Eye (tissue), 1 donor: Measurements from ENCODE around the gene RAPGEF1.

ENCODE experiments used
- DNase-seq: peaks from one replicate; pipeline ENCODE4 v3.0.0-alpha.2; 2015

RAPGEF1 gene

GRCh38 chr9:131621551-131622358 is 118.1 kb downstream of the RAPGEF1 start:
- DNase-seq, result no peak

DNA sequence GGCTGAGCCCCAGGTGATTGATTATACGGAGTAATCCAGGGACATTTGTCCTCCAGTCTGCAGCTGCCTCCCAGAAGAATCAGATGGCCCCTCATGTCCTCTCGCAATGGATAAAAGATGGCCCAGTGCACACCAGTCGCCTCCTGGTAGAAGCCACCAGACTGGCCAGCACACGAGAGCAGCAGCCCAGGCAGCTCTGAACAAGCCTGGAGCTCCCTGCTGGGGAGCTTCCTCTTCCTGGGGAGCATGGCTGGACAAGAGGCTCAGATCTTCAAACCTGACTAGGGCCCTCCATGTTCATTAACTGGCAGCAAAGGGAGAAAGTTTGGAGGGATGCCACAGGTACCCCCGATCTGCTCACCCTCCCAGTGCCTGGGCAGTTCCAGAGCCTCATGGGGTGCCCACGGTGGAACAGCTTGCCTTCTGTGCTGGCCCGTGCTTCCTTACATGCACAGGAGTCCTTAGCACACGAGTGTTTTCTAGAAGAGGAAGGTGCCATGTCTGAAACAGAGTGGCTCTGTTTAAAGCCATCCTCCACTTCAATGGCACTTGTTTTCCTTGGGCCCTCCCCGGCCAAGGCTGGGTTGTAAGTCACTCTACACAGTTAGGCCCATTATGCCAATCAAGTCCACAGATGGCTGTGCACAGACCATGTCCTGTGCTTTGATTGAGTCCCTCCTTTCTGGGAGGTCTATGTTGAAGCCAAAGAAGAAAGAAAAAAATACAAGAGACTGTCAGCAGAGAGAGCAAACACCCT is 118.9 kb downstream of the RAPGEF1 start:
- DNase-seq, result no peak

GRCh38 chr9:131619680-131620079 is 120.2 kb downstream of the RAPGEF1 start:
- no peak for DNase-seq

GRCh38 chr9:131618785-131619184 is 121.1 kb downstream of the RAPGEF1 start:
- DNase-seq, result no peak

DNA sequence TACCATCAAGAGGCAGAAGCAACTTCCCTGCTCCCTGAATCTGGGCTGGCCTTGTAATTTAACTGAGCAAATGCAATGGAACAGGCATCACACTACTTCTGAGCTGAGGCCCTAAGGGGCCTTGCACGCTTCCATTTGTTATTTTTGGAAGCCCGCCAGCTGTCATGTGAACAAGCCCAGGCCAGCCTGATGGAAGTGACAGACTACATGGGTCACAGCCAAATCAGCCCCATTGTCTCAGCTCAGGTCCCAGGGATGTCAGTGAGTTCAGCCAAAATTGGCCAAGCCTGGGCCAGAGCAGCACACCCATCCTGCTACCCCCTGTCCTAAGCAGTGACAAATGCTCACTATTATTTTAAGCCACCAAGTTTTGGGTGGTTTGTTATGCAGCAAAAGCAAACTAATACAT is 121.8 kb downstream of the RAPGEF1 start:
- no peak for DNase-seq

GRCh38 chr9:131617611-131618010 is 122.3 kb downstream of the RAPGEF1 start:
- DNase-seq, result no peak

- no peak for DNase-seq
Observed at GRCh38 chr9:131616983-131617604, 122.8 kb downstream of the RAPGEF1 start.

- no peak for DNase-seq
Observed at GRCh38 chr9:131614340-131614915, 125.4 kb downstream of the RAPGEF1 start.

DNA sequence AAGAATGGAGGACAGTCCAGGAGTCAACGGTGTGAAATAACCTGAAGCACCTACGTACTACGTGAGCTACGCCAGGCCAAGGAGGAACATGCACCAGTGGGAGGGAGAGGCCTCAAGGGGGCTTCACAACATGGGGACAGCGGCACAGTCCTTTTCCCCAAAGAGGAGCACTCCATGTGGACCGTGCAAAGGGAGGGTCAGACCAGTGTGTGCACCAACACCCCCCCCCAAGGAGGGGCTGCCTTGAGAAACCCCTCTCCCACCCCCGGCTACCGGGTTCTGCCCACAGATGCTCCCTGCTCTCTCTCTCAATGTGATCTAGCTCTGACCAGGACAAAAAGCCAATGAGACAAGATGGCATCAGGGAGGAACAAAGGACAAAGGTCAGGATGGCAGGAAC is 126.0 kb downstream of the RAPGEF1 start:
- no peak for DNase-seq

- no peak for DNase-seq
Observed at GRCh38 chr9:131612851-131613250, 127.0 kb downstream of the RAPGEF1 start.

DNA sequence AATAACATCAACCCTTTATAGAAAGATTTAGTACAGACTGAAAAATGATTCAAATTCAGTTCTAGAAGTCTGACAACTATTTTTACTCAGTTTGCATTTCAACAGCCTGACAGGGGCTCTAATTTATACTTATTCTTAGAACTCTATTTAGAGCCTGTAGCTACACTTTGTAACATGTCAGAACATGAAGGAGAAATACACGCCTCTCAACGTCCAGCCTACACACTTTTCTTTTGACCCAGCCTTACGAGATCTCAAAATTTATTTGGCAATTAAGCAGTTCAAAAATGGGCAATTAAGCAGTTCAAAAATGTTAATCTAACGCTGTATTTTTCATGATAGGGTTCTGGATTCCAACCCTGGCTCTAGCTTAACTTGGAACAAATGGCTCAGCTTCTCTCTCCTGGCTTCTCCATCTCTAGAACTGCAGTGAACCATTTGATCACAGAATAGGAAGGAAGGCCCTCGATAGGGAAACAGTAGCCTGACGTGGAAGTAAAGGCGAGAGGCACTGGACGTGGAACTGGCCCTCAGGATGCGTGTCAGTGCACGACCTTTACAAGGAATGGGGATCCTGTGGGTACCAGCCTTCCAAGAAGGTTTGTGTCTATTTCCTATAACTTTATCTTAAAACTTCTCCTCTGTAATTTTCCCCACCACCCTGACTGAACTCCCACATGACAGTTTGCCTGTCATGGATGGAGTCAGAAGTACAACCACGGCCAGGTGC is 128.1 kb downstream of the RAPGEF1 start:
- DNase-seq, result no peak

GRCh38 chr9:131610231-131610761 is 129.6 kb downstream of the RAPGEF1 start:
- peak; percentile 73 for DNase-seq

DNA sequence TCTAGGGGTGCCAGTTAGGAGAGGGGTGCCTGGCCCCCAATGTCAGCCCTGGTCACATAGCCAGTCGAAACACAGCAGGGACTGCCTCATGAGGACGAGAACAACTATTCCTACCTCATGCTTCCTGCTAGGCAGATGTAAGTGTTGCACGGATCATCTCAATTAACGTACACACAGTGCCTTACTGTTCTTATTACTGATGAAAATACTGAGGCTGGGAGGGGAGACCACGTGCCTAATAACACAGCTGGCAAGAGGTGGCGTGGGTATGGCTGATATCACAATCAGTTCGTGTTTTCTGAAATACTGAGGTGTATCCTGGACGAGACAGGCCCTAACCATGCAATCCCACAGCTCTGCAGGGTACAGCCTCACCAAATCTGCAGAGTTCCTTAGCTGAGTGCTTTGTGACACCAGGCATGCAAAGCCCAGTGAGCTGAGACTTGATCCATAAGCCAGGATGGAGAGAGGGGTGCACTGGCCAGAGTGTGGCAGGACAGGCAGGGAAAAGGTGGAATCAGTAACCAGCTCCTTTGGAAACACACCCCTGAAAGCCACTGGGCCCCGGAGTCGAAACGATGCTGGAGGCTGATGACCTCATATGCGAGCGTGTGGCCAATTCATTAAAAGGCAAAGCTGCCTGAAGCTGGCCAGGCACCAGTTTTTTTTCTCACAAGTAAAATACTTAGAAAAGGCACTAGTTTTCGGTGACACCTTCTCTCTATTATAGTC is 130.6 kb downstream of the RAPGEF1 start:
- peak; percentile 70 for DNase-seq

DNA sequence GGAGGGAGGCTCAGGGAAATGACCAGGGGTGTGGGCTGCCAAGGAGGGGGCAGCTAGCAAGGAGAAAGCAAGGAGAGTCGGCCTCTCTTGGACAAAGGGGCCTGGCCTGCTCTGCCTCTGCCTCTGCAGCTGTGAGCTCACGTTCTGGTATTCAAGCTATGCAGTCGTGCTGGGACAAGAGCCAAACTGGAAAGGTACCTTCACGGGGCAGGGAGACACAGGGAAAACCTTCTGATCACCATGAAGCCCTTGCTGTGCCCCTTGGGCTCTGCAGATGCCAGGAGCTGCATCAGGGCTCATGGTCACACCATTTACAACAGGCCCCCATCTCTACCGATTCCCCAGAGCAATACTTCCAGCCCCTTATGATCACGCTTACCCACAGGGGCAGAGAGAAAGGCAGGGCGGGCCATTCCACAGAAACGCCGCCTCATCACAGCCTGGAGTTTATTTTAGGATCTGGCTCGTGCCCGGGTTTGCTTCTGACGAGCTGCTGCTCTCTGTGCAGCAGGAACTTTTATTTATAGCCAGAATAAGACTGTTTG is 131.3 kb downstream of the RAPGEF1 start:
- peak; percentile 87 for DNase-seq

DNA sequence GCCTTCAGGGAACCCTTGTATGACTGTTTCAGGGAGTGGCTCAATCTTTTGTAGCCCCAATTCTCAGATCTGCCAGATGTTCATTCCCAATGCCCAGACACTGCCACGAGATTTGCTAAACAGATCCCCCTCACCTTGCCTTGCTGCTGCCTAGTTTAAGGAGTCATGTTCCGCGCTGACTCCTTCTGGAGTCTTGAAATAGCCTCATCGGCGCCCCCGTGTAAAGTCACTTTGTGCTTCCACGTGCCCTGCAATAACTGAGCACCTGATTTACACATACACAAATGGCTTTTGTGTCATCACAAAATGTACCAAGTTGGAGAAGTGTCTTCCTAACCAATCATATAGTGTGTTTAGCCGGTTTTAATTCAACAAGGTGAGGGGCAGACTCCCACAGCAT is 132.3 kb downstream of the RAPGEF1 start:
- no peak for DNase-seq

DNA sequence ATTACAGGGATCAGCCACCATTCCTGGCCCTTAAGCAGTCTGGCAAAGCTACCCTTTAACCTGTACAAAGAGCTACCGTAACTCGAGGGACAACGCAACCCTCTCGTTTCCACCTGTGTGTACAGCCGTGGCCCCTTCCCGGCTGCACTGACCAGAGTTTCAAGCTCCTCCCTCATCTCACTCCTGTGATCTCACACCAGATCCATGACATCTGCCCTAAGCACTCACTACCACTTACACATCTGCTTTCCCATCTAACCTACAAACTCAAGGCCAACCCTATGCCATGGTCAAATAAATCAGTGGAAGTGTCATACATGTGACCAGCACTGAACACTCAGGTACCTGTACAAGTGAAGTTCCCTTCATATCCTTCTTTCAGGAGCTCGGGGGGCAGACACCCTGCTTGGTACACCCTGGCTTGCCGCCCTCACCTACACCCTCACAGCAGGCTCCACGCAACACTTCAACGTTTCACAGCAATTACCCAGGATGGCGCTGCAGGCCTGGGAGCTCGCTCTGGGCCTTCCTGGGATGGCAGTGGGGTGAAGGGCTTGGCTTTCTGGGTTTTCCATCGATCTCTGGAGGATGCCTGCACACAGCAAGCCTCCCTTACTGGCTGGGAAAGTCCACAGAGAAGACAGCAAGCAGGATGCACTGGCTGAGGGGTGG is 132.8 kb downstream of the RAPGEF1 start:
- DNase-seq, result no peak

DNA sequence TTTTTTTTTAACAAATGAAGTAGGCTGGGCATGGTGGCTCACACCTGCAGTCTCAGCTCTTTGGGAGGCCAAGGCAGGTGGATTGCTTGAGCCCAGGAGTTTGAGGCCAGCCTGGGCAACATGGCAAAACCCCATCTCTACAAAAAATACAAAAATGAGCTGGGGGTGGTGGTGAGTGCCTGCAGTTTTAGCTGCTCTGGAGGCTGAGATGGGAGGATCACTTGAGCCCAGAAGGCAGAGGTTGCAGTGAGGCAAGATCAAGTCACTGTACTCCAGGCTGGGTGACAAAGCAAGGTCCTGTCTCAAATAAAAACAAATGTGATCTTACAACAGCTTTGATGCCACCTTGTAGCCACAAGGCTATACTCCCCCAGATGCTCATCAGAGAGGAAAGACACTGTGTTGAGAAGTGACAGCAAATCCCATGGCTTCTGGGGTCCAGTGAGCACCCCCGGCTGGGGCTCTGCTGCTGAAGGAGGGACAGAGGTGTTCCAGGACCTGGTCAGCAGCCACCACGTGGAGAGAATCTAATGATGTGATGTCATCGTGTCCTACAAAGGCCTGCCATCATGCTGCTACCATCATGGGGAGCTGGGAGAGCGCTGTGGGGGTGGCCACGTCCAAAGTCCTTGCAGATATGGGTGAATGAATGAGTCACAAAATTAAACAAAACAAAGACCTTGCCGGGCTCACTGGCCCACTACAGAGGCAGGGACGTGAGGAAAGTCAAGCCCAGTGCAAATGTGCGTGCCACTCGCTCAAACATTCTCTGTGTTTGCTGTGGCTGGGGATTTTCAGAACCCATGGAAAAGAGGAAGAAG is 133.9 kb downstream of the RAPGEF1 start:
- DNase-seq, result no peak

- DNase-seq, result no peak
Observed at GRCh38 chr9:131603711-131604439, 136.0 kb downstream of the RAPGEF1 start.

DNA sequence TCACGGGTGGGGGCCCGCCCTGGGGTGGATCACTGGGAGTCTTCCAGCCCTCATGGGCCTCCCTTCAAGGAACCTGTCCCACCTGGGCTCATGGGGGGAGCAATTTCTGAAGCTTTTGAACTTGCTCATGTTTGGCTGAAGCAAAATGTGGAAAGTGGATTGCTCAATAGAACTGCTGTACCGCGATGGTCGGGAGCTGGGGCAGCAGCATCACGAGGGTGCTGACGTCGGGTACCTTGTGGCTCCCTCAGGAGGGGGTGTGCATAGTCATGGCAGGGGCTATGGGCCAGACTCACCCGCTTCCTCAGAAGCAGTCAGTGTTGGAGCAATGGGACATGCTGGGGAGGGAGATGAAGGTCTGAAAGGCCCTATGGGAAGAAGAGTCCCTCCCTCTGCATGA is 136.7 kb downstream of the RAPGEF1 start:
- DNase-seq, result no peak
